Measurements from ENCODE around the gene EP400. TPM values are rescaled to one million over a fixed set of nuclear protein-coding genes. Genes with fewer than 3 reads are reported as not detected.

The EP400 gene, protein sequence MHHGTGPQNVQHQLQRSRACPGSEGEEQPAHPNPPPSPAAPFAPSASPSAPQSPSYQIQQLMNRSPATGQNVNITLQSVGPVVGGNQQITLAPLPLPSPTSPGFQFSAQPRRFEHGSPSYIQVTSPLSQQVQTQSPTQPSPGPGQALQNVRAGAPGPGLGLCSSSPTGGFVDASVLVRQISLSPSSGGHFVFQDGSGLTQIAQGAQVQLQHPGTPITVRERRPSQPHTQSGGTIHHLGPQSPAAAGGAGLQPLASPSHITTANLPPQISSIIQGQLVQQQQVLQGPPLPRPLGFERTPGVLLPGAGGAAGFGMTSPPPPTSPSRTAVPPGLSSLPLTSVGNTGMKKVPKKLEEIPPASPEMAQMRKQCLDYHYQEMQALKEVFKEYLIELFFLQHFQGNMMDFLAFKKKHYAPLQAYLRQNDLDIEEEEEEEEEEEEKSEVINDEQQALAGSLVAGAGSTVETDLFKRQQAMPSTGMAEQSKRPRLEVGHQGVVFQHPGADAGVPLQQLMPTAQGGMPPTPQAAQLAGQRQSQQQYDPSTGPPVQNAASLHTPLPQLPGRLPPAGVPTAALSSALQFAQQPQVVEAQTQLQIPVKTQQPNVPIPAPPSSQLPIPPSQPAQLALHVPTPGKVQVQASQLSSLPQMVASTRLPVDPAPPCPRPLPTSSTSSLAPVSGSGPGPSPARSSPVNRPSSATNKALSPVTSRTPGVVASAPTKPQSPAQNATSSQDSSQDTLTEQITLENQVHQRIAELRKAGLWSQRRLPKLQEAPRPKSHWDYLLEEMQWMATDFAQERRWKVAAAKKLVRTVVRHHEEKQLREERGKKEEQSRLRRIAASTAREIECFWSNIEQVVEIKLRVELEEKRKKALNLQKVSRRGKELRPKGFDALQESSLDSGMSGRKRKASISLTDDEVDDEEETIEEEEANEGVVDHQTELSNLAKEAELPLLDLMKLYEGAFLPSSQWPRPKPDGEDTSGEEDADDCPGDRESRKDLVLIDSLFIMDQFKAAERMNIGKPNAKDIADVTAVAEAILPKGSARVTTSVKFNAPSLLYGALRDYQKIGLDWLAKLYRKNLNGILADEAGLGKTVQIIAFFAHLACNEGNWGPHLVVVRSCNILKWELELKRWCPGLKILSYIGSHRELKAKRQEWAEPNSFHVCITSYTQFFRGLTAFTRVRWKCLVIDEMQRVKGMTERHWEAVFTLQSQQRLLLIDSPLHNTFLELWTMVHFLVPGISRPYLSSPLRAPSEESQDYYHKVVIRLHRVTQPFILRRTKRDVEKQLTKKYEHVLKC (N-terminal part only)
- total RNA-seq, result 20.5 TPM

DNA sequence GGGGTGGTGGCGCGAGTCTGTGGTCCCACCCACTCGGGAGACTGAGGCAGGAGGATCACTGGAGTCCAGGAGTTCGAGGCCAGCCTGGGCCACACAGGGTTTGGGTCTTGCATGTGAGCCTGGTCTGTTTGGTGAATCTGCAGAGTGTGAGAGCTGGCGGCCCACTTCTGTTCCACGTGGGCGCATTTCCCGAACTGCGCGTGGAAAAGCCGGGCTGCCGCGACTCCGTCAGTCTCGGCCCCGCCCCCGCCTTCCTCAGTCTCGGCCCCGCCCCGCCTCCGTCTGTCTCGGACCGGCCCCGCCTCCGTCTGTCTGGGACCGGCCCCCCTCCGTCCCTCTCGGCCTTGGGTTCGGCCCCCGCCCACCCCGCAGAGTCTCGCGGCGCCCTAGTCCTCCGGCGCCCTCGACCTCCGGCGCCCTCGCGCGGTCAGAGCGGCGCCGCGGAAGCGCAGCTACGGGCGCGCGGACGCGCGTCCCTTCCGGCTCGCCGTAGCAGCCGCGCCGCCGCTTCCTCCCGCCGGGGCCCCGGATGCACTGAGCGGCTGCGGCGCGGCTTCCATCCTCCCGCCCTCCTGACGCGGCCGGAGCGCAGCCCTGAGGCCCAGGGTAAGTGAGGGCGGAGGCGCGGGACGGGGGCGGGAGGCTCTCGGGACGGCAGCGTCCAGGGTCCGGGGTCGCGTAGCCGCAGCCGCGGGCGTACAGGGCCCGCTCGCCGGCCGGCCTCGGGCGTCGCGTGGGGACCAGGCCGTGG, at the start of gene EP400:
EP400 (plus strand) TSS at position 512 of the 751 bp plus-strand sequence. CDS start 10,678 bp downstream, outside the sequence.
- Histone ChIP-seq H3K27me3 (ENCODE audit: insufficient read depth, low read length) (no peaks in the 10 kb centered on the region), H3K4me3 (ENCODE audit: low read length) (peak within 1 kb of the TSS; percentile 83), H3K4me1 (ENCODE audit: insufficient read depth, low read length) (peaks cover 23% of the 10 kb centered on the region), H3K9me3 (ENCODE audit: low read depth, low read length) (no peaks in the 10 kb centered on the region)

DNA sequence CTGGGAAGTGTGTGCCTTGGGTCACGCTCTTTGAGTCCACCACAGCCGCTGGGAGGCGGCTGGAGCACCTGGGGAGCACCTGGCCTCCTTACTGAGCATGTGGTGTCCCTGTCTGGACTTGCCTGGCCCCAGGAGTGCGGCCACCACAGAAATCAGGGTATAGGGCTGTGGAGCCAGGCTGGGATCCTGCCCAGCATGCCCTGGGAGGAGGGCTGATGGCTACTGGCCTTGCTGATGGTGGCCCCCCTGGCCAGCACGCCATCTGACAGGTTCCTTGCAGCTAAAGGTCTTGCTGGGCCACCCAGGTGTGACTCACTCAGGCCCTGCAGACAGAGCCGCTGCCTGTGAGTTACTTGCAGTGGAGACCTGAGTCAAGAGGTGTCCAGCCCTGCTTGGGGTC, 49.3 kb upstream of the EP400 start:
- Histone ChIP-seq H3K4me1 (ENCODE audit: insufficient read depth, low read length) (peaks cover 33% of the 10 kb centered on the region), H3K9me3 (ENCODE audit: low read depth, low read length) (no peaks in the 10 kb centered on the region), H3K4me3 (ENCODE audit: low read length) (no peak overlapping the region), H3K27me3 (ENCODE audit: insufficient read depth, low read length) (no peaks in the 10 kb centered on the region)

DNA sequence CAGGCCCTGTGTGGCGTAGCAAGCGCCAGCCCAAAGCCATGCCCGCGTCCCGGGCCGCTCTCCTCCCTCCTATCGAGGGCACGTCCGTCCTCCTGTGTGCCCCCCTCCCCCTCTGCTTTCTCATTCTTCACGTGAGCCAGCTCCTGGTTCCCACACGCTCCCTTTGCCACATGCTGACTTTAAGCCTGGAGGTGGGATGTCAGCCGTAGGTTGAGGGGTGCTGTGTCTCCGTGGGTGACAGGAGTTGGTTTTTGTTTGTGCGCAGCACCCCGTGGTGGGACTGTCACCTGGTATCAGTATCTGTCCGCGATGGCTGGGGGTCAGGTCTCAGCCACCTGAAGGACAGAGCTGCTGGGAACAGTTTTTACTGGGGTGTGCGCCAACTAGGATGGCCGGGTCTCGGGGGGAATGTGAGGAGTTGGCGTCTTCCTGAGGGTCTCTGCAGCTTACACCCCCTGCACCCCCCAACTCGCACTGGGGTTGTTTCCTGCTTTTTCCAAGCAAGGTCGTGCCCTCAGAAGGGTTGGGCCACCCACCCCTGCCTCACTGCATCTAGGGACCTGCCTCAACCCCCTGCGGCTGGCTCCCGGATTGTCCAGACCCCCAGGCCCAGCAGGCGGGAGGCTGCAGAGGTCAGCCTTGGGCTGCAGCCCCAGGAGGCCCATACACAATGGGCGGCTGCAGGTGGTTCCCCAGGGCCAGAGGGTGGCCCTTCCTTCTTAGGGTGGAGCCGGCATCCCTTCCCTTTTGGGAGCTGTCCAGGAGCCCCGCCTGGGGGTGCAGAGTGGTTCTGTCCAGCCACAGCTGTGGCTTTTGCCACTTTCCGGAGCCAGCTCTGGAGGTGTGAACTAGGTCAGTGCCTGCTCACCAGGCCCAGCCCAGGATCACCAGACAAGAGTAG, 48.1 kb upstream of the EP400 start:
- Histone ChIP-seq H3K4me3 (ENCODE audit: low read length) (no peak overlapping the region), H3K27me3 (ENCODE audit: insufficient read depth, low read length) (no peaks in the 10 kb centered on the region), H3K4me1 (ENCODE audit: insufficient read depth, low read length) (peaks cover 23% of the 10 kb centered on the region), H3K9me3 (ENCODE audit: low read depth, low read length) (no peaks in the 10 kb centered on the region)

DNA sequence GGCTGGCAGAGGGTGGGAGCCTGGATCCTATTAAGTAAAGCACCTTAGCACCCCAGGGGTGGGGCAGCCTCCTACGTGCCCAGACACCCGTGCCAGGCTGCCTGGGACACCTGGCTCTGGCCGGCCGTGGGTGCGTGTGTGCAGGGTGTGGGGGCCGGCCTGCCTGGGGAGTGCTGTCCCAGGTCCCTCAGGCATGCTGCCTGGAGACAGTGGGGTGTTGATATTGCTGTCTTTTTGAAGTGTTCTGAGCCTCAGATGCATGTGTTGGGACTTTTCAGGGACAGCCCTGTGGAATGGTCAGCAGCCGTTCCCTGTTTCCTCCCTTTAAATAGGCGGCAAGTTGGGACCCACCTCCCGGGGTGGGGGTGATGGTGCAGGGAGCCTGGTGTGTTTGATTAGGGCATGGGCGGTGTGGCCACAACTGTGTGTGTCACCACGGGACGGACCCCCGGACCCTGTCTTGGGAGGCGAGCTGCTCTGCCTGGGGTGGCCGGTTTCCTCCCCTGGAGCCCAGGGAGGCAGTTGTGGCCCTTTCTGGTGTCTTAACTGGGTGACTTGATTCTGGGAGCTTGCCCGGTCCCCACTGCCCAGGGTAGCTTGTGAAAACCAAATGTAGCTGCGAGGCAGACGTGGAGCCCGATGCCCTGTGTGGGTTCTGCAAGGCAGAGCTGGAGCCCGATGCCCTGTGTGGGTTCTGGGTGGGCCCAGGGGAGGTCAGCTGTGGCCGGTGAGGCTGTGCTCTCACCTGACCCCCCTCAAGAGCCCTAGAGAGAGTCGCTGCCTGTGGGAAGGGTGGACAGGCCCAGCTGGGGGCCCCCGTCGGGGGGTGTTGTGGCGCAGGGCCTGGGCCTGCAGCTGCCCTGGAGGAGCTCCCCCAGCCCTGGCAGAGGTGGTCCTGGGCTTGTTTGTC, 47.2 kb upstream of the EP400 start:
- Histone ChIP-seq H3K9me3 (ENCODE audit: low read depth, low read length) (no peaks in the 10 kb centered on the region), H3K27me3 (ENCODE audit: insufficient read depth, low read length) (no peaks in the 10 kb centered on the region), H3K4me3 (ENCODE audit: low read length) (no peak overlapping the region)

DNA sequence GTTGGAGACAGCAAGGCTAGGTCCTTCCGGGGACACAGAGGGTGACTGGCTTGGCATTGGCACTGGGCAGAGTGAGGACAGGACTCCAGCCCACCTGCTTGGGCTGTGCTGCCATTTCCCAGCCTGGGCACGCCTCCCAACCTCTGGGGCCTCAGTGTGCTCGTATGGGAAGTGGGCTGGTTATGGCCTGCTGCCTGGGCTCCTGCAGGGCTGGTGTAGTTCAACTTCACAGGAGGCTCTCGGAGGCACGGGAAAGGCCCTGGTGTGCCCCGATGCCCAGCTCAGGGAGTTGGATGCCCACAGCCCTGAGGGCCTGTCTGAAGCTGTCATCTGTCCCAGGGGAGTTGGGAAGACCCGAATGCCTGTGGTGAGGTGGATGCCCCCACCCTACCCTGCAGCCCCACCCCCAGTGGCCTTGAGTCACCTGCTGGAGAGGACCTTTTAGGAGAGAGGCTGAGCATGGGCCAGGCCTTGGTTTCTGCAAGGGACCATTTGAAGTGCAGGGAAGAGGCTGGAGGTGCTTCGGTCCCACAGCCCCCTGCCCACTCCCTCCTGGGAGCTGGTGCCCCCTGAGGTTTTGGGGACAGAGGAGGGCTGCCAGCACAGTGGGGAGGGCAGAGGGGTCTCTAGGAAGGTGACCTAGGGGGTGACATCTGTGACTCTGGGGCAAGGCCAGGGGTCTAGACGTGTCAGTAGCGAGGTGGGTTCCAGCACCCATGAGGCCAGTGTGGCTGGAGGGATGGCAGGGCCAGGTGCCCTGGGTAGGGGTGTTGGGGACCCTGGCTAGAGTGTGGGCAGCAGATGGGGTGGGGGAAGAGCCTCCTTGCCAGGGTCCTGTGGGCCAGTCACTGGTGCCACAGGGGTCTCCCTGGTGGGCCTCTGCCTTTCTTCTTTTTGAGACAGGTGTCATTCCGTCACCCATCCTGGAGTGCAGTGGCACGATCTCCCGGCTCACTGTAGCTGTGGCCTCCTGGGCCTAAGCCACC, 46.2 kb upstream of the EP400 start:
- Histone ChIP-seq H3K4me3 (ENCODE audit: low read length) (no peak overlapping the region), H3K4me1 (ENCODE audit: insufficient read depth, low read length) (peaks cover 8% of the 10 kb centered on the region), H3K9me3 (ENCODE audit: low read depth, low read length) (no peaks in the 10 kb centered on the region), H3K27me3 (ENCODE audit: insufficient read depth, low read length) (no peaks in the 10 kb centered on the region)

More for the DNA sequence above, 47.2 kb upstream of the EP400 start:
- peaks cover 14% of the 10 kb centered on the region for H3K4me1 ChIP-seq (ENCODE audit: insufficient read depth, low read length)

DNA sequence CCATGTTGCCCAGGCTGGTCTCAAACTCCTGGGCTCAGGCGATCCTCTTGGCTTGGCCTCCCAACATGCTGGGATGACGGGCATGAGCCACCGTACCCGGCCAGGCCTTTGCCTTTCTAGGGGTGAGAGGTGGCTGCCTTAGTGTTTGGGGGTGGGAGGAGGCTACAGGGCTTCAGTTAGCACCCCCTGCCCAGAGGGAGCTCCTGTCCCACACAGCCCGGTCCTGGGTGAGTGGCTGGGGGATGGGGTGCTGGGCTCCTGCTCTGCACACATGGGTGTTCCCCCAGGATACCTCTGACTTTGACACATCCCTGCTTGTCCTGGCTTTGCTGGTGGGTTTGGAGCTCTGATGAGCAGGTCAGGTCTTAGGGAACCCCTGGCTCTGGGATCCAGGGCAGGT, 45.4 kb upstream of the EP400 start:
- H3K4me3 ChIP-seq (ENCODE audit: low read length), result no peak overlapping the region
- no peaks in the 10 kb centered on the region for H3K9me3 ChIP-seq (ENCODE audit: low read depth, low read length)
- H3K27me3 ChIP-seq (ENCODE audit: insufficient read depth, low read length), result no peaks in the 10 kb centered on the region
- H3K4me1 ChIP-seq (ENCODE audit: insufficient read depth, low read length), result peaks cover 8% of the 10 kb centered on the region

DNA sequence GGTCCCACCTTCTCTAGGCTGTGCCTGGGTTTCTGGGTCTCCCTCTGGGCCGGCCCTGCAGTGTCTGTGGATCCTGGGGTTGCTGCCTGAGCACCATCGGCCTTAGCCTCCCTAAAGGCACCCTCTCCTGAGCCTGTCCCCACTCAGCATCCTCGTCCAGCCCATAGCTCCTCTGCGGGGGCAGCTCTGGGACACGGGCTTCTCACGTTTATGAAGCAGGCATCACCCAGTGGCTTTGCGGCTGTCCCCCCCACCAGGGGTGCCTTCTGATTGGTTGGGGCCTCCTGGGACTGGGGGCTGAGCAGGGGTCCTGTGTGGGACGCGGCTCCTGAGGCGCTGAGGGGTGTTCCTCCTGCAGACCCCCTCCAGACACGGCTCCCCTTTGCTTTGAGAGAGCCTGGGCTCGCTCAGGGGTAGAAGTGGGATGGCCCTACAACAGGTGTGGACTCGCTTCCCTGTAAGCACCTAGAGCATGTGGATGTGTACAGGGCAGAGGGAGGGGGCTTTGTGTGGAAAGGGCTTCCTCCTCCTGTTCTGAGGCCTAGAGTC, 44.6 kb upstream of the EP400 start:
- no peaks in the 10 kb centered on the region for H3K9me3 ChIP-seq (ENCODE audit: low read depth, low read length)
- H3K4me3 ChIP-seq (ENCODE audit: low read length), result no peak overlapping the region
- H3K4me1 ChIP-seq (ENCODE audit: insufficient read depth, low read length), result peaks cover 8% of the 10 kb centered on the region
- H3K27me3 ChIP-seq (ENCODE audit: insufficient read depth, low read length), result no peaks in the 10 kb centered on the region

DNA sequence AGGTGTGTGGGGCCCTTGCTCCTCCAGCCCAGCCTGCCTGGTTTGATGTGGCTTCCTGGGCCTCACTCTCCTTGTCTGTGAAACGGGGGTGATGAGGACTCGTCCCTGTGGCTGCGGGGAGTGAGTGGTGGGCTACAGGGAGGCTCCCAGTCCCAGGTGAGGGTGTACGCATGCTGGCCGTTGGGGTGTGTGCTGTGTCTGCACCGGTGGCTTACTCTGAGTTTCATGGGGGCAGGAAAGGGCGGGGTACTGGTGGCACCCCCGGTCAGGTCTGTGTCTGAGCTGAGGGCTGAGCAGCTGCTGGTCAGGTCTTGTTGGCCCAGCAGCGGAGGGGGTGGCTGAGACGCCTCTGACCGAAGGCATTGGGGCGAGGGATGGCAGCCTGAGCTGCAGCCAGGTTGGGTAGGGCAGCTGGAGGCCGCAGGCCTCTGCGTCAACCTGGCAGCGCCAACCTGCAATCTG, 44.1 kb upstream of the EP400 start:
- Histone ChIP-seq H3K4me1 (ENCODE audit: insufficient read depth, low read length) (peaks cover 8% of the 10 kb centered on the region), H3K9me3 (ENCODE audit: low read depth, low read length) (no peaks in the 10 kb centered on the region), H3K4me3 (ENCODE audit: low read length) (no peak overlapping the region), H3K27me3 (ENCODE audit: insufficient read depth, low read length) (no peaks in the 10 kb centered on the region)

DNA sequence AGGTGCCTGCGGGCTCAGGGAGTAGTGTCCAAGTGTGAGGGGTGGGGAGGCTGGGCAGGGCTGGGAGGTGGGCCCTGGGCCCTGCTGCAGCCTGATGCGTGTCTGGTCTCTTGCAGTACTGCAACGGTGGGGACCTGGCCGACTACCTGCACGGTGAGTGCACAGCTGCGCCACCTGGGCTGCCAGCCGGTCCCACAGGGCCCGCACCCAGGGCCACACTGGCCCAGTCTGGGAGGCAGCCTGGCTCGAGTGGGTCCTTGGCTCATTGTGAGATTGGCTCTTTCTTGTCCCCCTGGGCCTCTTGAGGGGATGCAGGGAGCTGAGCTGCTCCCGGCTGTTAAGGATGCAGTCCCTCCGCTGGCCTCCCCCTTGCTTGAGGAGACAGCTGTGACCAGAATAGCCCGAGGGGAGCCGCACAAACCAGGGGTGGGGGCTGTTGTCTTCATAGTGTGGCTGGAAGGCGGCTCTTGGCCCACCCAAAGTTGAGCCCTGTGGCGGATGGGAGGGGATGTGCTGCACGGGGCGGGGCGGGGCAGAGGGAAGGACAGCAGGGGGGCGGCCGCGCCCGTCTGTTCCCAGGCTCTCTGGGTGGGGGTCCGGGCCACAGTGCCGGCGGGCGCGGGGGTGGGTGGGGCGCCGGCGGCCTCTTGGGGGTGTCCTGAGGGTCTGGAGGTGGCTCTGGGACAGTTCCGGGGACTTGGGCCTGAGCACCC, 42.2 kb upstream of the EP400 start:
- H3K4me3 ChIP-seq (ENCODE audit: low read length), result no peak overlapping the region
- H3K27me3 ChIP-seq (ENCODE audit: insufficient read depth, low read length), result no peaks in the 10 kb centered on the region
- H3K4me1 ChIP-seq (ENCODE audit: insufficient read depth, low read length), result no peaks in the 10 kb centered on the region
- H3K9me3 ChIP-seq (ENCODE audit: low read depth, low read length), result no peaks in the 10 kb centered on the region

DNA sequence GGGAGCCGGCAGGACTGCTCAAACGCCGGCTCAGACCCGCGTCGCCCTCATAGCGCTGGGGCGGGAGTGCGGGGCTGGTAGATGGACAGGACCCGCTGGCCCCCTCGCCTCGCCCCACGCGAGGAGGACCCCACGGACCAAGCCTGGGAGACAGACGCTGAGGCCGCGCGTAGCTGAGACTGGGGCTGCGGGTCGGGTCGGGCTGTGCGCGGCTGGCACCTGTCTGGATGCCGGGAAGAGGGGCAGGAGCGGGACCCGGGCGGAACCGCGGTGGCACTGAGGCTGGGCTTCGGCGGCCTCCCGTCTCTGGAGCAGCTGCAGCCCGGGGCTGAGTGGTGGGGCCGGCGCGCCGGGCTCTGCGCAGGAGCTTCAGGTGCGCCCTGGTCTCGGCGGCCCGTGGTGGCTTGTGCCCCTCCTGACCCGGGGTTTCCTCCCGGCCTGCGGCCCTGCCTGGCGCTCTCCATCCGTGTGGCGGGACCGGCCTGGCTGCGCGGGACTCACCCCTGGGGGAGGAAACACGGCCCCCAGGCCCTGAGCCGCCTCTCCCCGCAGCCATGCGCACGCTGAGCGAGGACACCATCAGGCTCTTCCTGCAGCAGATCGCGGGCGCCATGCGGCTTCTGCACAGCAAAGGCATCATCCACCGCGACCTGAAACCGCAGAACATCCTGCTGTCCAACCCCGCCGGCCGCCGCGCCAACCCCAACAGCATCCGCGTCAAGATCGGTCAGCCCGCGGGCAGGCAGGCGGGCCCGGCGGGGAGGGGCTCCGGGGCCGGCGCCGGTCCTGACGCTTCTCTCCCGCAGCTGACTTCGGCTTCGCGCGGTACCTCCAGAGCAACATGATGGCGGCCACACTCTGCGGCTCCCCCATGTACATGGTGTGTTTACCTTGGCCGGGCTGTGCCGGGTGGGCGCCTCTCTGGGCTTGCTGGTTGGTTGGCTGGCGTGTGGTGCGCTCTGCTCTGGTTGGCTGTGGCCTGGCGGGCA, 41.4 kb upstream of the EP400 start:
- H3K27me3 ChIP-seq (ENCODE audit: insufficient read depth, low read length), result no peaks in the 10 kb centered on the region
- no peak overlapping the region for H3K4me3 ChIP-seq (ENCODE audit: low read length)
- no peaks in the 10 kb centered on the region for H3K9me3 ChIP-seq (ENCODE audit: low read depth, low read length)
- H3K4me1 ChIP-seq (ENCODE audit: insufficient read depth, low read length), result no peaks in the 10 kb centered on the region

Measured in mononuclear cell (primary cell).